ENCODE results near the gene NCF4.

Gene NCF4

GRCh38 chr22:36863979-36864378 lies 3.2 kb downstream of the NCF4 start:
- no peak for DNase-seq (ENCODE audit: low read depth in 1 of 2, low spot score in 1 of 2)

DNA sequence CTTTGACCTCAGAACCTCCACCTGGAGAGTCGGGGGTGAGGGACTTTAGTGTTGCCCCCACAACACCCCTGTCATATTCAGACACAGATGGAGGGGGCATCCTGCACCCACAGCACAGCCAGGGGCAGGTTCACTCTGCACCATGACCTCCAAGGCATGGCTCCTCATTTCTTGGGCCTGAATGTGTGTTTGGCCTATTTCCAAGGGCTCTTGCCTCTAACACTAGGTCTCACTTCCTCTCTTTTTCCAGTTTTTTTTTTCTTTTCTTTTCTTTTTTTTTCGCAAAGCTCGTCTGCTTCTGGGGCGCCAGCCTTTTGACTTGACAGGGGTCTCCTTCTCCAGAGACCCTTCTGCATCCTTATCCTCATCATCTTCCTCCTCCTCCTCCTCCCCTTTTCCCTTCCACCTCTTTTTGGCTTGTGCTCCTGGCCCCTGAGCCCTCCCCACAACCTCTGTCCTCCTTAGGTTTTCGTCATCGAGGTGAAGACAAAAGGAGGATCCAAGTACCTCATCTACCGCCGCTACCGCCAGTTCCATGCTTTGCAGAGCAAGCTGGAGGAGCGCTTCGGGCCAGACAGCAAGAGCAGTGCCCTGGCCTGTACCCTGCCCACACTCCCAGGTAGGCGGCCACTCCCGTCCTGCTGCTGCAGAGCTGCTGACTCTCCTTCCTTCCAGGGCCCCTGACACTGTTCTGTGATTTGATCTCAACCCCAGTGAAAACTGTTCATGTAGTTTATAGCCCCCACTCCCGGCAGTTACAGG lies 3.8 kb downstream of the NCF4 start:
- DNase-seq (ENCODE audit: low read depth in 1 of 2, low spot score in 1 of 2), result no peak

DNA sequence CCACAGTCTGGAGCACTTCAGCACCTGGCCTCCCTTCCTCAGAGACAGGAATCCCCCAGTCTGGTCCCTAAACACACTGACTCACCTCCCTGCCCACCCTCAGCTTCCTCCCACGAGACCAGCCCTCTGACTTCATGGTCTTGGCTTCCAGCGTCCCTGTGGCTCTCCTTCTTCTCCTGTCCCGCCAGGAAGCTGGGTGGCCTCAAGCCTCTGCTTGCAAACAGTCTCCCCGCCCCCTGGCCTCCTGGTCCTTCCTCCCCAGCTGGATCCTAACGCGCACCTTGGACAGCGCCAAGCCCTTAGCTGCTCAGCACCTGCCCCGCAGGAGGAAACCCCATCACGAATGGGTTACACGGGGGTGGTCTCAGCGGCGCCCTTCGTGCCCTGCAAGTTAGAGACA lies 4.5 kb downstream of the NCF4 start:
- no peak for DNase-seq (ENCODE audit: low read depth in 1 of 2, low spot score in 1 of 2)

DNA sequence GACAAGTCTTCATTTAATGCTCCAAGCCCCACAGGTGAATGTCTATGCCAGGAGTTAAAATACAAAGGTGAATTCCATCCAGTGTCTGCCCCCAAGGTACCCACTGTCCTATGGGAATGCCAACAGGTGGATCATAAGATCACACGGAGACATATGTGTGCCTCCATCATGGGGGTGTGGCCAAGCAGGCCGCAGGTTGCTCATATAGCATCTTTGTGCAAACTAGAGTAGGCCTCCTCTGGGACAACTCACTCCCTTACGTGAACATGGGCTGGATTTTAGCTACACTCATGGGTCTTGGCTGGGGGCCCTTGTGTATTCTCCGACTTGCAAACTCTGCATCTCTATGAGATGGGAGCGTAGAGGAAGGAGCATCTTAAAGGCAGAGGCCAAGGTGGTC lies 6.9 kb downstream of the NCF4 start:
- no peak for DNase-seq (ENCODE audit: low read depth in 1 of 2, low spot score in 1 of 2)

DNA sequence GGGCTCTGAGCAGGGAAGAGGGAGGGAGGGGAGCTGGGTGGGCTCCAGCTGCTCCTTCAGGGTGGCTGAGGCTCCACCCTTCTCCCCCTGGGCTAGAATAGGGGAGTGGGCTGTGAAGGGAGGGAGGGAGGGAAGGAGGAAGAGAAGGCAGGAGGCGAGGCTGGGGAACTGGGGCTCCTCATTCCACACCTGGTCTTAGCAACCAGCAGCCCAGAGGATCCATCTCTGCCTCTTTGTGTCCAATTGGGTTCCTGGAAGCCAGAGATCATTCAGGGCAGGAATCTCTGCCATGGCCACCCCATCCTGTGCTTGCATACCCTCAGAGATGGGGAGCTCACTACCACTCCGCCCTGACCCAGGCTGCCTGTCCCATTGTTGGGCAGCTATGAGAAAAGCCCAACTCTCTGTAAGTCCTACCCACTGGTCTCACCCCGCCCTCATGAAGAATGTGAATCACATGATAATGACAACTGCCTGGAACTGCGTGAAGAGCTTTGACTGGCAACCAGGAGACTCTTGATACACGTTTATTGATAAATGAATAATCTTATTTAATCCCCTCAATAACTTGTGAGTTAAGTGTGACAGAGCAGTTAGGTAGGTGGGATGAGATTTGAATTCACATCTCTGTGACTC lies 7.9 kb downstream of the NCF4 start:
- DNase-seq (ENCODE audit: low read depth in 1 of 2, low spot score in 1 of 2), result no peak

- no peak for DNase-seq (ENCODE audit: low read depth in 1 of 2, low spot score in 1 of 2)
Observed at GRCh38 chr22:36870250-36870649, 9.4 kb downstream of the NCF4 start.

DNA sequence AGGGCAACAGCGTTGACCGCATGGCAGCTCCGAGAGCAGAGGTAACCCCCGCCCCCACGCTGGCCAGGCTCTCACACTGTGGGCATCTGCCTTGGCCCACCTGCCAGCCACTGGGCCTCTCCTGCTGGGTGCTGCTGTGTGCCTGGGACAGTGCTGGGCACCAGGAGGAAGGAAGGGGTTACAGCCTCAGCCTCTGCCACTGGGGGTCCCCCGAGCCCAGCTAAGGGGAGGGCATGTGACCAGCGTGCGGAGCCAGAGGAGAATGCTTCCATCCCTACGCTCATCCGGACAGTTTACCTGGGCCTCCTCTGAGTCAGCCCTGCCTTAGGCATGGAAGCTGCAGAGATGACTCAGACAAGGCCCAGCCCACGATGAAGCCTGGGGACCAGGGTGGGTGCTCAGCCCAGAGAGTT lies 10.9 kb downstream of the NCF4 start:
- no peak for DNase-seq (ENCODE audit: low read depth in 1 of 2, low spot score in 1 of 2)

- no peak for DNase-seq (ENCODE audit: low read depth in 1 of 2, low spot score in 1 of 2)
Observed at GRCh38 chr22:36872084-36872483, 11.3 kb downstream of the NCF4 start.

DNA sequence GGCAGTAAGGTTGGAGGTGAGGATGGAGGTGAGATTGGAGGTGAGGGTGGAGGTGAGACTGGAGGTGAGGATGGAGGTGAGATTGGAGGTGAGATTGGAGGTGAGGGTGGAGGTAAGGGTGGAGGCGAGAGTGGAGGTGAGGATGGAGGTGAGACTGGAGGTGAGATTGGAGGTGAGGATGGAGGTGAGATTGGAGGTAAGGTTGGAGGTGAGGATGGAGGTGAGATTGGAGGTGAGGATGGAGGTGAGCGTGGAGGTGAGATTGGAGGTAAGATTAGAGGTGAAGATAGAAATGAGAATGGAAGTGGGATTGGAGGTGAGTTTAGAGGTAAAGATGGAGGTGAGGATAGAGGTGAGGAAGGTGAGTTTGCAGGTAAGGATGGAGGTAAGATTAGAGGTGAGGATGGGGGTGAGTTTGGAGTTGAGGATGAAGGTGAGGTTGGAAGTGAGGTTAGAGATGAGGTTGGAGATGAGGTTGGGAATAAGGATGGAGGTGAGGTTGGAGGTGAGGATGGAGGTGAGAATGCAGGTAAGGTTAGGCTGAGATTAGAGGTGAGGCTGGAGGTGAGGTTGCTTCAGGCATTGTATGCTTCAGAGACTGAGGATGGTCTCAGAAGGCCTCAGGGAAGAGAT lies 12.2 kb downstream of the NCF4 start:
- DNase-seq (ENCODE audit: low read depth in 1 of 2, low spot score in 1 of 2), result no peak

- DNase-seq (ENCODE audit: low read depth in 1 of 2, low spot score in 1 of 2), result no peak
Observed at GRCh38 chr22:36873614-36874308, 13.0 kb downstream of the NCF4 start.

GRCh38 chr22:36874309-36874696 lies 13.5 kb downstream of the NCF4 start:
- DNase-seq (ENCODE audit: low read depth in 1 of 2, low spot score in 1 of 2), result no peak

DNA sequence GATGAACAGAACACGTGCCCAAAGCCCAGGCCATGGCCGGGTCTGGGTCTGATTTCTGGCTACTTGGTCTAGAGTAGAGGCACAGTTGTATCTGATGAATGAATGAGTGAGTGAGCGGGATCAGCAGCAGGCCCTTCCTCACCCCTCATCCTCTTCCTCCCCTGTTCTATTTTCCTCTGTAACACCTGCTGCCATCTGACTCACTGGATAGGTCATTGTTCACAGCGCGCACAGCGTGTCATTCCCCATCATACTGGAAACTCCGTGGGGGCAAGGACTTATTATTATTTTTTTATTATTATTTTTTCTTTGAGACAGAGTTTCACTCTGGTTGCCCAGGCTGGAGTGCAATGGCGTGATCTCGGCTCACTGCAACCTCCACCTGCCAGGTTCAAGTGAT lies 13.9 kb downstream of the NCF4 start:
- DNase-seq (ENCODE audit: low read depth in 1 of 2, low spot score in 1 of 2), result no peak

DNA sequence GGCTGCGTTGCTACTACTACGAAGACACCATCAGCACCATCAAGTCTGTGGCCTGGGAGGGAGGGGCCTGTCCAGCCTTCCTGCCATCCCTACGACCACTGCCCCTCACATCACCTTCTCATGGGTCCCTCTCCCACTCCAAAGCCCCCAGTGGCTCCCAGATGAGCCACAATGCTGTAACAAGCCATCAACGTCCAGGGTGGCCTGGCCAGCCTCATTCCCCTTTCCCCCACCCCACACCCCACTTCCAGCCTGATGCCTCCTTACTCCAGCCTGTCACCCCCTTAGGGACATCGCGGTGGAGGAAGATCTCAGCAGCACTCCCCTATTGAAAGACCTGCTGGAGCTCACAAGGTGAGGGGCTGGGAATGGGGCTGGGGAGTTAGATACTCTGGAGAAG lies 14.9 kb downstream of the NCF4 start:
- no peak for DNase-seq (ENCODE audit: low read depth in 1 of 2, low spot score in 1 of 2)

GRCh38 chr22:36879775-36880174 lies 19.0 kb downstream of the NCF4 start:
- no peak for DNase-seq (ENCODE audit: low read depth in 1 of 2, low spot score in 1 of 2)

DNA sequence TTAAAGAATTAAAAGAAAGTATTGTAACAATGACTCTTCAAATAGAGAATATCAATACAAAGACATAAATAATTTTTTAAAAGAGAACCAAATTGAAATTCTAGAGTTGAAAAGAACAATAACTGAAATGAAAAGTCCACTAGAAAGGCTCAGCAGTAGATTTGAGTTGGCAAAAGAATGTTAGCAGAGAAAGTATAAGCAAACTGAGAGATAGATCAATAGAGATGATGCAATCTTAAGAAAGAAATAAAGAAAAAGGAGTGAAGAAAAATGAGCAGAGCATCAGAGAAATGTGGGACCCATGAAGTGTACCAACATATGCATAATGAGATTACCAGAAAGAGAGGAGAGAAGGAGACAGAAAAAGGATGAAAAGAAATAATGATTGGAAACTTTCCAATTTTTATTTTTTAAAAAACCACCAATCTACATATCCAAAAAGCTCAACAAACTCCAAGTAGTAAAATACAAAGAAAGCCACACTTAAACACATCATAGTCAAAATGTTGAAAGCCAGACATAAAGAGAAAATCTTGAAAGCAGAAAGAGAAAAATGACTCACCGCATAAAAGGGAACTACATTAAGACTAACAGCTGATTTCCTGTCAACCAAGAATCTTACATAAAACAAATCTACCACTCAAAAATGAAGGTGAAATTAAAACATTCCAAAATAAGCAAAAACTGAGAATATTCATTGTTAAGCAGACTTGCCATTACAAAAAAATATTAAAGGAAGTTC lies 20.9 kb downstream of the NCF4 start:
- DNase-seq (ENCODE audit: low read depth in 1 of 2, low spot score in 1 of 2), result no peak

- DNase-seq (ENCODE audit: low read depth in 1 of 2, low spot score in 1 of 2), result no peak
Observed at GRCh38 chr22:36884349-36885158, 23.7 kb downstream of the NCF4 start.

GRCh38 chr22:36885474-36885873 lies 24.7 kb downstream of the NCF4 start:
- no peak for DNase-seq (ENCODE audit: low read depth in 1 of 2, low spot score in 1 of 2)

- no peak for DNase-seq (ENCODE audit: low read depth in 1 of 2, low spot score in 1 of 2)
Observed at GRCh38 chr22:36886016-36886415, 25.2 kb downstream of the NCF4 start.

DNA sequence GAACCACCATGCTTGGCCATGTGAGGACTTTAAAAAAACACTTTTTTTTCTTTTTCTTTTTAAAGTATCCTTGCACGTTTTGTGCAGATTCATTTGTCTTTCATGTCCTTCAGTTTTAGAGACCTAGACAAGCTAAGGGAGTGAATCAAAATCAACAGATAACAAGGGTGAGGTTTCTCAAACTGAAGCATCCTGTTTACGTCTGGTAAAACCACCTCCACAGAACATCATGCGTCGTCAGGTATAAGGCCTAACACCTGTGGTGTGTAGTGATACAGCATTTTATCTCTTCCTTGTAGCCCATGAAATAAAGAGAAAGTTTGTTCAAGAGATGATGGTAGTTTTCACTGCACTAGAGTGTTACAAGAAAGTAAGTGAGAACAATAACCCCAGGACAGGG lies 26.4 kb downstream of the NCF4 start:
- no peak for DNase-seq (ENCODE audit: low read depth in 1 of 2, low spot score in 1 of 2)

DNA sequence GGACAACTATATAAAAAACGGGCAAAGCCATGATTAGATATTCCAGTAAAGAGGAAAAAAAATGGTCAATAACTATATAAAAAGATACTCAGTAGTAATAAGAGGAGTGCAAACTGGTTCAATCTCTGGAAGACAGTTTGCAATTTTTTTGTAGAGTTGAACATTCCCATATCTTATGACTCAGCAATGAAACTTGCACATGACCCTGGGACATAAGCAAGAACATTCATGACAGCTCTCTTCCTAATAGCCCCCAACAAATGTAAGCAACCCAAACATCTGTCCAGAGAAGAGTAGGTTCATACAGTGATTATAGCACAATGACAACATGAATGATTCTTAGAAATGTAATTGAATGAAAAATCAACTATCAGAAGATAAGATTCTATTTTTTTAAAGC lies 30.8 kb downstream of the NCF4 start:
- no peak for DNase-seq (ENCODE audit: low read depth in 1 of 2, low spot score in 1 of 2)
